NCI-H774 (cell line): ENCODE results near the gene NFIB.
A peak's percentile ranks its signal among the peaks of the same experiment; 100 is the strongest.

Experiments
- DNase-seq: peaks from one replicate; lab custom pipeline; 2025; lab: John Stamatoyannopoulos, UW

NFIB gene

DNA sequence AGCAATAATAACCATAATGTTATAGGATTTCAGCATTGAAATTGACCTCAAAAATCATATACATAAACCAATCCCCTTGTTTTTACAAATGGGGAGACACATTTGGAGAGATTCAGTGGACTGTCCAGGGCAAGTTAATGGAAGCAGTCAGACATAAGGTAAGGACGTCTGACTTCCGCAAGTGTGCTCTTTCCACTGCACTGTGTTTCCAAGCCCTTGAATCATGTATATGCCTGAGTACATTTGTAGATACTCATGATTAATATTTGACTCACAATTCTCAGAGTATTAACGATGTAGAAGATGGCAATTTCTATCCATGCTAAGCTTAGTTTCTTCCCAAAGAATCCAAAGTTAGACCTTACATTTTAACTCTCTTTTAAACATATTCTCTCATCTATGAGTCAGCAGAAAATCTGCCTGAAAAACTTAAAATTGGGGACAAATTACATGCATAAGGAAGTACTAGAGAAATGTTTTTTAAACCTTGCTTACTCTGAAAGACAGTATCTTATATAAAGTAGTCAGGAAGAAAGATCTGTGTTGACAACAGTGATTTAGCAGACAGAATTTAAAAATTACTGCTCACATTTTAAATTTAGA, 165.3 kb downstream of the NFIB start:
- no peak for DNase-seq

DNA sequence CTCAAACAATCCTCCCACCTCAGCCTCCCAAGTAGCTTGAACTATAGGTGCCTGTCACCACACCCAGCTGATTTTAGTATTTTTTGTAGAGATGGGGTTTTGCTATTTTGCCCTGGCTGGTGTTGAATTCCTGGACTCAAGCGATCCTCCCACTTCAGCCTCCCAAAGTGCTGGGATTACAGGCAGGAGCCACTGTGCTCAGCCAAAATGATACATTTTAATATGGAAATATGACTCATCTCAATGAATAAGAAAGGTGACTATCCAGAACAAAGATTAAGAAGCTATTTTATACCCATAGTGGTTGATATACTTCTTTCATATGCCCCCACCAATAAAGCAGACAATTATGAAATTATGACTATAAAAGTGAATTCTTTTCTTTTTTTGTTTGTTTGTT, 166.2 kb downstream of the NFIB start:
- no peak for DNase-seq

DNA sequence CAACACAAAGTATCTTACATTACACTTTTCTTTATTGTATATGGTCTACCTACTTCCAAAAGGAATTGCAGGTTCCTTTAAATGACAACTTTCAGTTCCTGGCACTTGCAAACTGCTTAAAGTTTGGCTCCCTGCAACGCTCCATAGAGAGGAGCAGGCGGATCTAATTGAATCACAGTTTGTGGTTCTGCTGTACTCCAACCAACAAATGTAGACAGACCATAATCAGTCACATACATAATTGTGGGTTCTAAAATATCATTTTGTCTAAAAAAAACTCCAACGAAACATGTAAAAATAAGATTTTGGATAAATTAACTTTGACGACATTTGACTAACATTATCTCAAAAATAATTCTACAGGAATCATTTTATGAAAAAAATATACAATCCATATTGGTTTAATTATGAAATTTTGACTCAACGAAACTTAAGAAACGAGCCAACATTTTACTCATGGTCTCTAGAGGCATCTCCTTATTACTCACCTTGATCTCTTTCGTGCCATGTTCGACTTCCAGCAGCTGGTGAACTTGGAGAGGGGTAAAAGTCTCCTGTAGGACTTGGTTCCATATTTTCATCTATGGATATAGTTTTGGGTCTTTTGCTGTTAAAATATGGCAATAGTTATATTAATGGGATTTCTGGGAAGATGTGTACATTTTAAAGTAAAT, 167.6 kb downstream of the NFIB start:
- no peak for DNase-seq

DNA sequence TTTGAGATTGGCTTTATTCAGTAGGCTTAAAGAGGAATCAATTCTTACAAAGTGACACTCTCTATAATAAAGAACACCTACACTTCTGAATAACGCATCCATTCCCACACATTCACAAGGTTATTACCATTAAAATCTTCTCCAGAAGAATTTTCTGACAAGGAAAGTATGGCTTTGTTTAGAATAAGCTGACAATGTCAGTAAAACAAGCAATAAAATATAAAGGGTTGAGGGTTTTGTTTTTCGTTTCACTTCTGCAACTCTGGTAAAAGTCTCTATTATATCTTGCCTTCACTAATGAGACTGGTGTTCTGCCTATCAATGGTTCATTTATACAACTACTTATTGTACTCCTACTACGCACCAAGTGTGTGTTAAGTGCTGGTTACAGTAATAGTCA, 169.7 kb downstream of the NFIB start:
- no peak for DNase-seq

DNA sequence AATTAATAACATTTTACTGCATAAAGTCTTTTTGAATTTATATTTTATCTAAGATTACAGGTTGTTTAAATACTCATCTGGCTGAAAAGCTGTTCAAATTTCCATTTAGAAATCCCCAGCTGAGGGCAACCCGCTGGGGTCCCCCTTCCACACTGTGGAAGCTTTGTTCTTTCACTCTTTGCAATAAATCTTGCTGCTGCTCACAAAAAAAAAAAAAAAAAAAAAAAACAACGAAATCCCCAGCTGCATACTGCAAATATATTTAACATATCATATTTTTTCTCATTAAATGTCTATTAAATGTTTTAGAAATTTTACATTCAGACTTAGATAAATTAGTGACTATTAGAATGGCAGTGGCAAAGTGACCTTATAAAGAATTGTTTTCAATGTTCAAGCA, 172.2 kb downstream of the NFIB start:
- no peak for DNase-seq

DNA sequence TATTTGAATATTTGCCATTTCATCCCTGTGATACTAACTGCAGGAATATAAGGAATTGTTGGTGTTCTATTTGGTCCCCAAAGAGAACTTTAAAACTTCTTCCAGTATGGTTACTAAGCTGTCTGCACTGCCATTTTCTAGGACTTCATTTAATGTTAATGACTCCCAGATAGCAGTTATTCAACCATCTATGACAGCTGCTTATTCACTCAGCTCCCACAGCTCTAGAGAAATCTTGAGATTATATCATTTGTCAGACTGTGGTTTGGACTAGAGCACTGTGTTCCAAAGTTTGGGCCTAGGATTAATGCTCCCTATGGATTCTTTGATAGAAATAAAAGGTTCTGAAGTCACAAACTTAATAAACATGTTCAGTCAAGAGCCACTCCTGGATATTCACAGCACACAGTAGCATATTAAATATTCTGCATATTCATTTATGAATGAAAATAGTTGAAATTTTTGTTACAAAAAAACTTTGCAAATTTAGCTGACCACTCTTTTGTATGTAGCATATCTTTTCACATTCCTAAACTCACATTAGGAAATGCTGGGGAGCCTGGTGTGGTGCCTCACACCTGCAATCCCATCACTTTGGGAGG, 173.7 kb downstream of the NFIB start:
- no peak for DNase-seq

DNA sequence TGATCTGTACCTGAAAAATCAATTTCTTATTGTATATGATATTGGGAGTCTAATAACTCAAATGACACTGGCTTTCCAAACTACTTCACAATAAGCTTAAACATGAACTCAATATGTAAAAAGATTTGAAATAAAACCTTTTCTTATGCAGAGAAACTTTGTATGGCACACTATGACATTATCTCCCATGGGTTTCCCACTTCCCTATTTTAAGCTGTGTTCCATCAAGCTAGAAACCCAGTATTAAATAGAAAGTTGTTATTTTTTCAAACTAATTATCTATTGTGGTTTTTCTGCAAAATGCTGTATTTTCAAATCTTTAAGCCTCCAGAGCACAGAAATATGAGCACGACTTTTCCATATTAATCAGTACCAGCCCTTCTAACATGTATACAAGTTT, 174.7 kb downstream of the NFIB start:
- DNase-seq = no peak

DNA sequence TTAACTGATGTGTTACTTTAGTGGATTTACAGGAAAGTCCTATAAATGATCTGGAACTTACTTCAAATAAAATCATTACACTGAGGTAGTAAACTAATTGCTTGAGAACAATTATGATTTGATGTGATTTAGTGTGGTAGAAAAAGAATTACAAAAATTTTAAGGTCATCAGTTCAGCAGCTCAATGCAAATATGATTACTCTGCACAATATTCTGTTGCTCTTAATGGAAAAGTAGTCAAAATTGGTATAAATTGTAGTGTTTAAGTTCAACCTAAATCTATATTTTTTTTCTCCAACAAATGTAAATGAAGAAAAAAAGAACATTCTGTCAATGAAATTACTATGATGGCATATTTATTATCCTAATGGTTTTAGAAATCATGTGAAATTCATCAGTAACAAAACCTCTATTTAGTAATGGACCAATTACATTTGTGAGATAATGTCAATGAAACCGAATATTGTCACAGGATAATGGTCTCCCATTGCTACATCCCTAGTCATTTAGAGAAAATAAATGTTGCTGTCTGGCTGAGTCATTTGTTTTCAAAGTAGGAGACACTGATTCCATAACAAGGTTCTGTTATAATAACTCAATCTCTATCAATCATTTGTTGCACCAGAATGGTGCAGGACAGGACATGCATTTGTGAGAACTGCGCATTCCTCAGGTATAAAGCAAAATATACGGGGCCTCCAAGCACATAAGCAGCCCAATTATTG, 177.1 kb downstream of the NFIB start:
- no peak for DNase-seq

DNA sequence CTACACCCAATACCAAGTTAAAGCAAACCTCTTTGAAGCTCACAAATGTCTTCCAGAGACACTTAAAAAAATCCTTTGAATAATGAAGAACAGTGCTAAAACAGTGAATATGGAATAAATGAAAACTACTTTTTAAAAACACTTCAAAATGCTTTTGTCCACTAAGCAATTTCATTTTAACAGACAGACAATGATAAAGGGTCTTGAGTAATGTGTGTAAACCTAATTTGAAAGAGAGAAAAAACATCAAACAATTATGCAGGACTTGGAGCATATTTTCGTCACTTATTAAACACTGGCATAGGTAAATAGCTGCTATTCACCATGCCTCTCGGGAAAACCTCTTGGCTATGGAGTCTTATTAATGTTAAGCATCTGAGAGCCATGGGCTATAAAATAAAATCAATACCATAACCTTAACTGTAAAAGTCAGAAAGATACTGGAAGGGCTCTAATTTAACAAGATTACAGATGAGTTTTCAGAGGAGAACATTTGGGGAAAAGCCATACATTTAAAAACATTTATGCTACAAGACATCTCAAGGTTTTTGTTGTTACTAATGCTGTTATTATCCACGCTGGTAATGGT, 177.8 kb downstream of the NFIB start:
- peak; percentile 39 for DNase-seq

DNA sequence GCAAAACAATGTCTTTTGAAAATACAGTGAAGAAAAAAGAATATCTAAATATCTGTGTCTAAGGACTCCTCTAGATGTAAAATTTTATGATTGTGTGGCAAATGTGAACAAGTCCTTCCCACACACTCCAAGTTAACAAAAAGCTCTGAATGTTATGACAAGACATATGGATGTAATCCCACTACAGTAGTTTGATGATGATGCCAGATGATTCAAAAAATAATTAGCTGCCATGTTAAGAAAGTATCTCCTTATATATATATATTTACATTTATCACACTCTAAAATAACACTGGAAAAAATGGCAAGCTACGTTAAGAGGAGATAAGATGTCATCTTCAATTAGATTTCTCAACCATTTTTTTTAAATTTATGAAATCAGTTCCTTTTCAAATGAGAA, 178.5 kb downstream of the NFIB start:
- DNase-seq = no peak

DNA sequence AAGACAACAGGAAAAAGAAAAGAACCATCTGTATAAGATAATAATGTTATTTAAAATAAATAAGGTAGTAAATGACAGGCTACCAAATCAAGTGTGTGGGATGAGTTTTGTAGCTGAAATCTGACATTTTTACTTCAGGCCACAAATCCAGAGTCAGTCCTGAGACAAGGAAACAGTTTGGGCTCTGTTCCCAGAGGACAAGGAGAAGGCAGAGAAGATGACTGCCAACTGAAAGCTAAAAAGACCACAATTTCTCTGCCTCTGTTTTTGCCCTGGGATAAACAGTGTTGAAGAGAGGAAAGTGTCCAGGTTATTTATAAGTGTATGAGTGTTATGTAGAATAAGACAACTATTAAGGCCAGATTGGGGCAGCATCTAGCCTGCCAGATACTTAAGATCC, 180.5 kb downstream of the NFIB start:
- DNase-seq = no peak

DNA sequence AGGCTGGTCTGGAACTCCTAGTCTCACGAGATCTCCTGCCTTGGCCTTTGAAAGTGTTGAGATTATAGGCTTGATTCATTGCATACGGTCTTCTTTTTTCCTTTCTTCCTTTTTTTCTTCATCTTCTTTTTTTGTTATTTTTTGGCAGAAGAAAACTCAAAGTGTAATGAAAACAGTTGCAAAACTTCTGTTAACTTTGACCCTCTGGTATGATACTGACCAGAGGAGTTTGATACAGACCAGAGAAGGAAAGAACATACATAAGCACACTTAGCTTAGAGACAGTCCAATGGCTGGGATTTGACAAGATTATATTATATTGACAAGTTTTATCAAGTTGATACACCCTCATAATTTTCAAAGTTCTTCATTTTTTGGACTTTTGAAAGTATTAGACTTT, 181.2 kb downstream of the NFIB start:
- DNase-seq = no peak

DNA sequence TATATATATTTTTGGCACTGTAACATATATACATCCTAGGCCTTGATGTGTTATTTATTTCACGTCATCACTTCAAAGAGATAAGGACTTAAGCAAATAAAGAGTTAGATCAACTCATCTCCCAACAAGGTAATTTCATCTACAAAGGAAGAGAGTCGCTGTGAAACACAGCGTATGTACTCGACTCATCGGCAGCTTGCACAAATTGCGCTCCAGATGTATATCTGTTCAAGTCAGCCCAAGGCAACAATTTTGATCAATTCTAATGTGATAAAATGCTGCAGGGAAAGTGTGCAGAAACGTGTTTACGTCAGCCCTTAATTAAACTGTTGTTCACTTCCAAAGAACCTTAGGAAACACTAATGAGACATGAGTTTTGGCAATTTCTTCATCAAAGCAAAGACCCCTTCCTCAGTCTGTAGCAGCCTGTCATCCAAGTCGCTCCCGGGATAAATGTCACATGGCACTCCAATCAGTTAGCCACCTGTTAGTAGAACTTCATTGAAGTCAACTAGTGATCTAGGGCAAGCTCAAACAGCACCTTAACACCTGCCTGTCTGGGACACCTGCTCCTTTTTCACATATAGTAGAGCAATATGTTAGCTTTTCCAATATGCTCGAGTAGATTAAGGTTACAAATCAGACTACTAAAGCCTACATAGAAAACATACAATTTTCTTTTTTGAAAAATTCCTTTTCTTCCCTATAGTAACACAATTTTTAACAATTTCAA, 182.4 kb downstream of the NFIB start:
- DNase-seq = peak; percentile 40

DNA sequence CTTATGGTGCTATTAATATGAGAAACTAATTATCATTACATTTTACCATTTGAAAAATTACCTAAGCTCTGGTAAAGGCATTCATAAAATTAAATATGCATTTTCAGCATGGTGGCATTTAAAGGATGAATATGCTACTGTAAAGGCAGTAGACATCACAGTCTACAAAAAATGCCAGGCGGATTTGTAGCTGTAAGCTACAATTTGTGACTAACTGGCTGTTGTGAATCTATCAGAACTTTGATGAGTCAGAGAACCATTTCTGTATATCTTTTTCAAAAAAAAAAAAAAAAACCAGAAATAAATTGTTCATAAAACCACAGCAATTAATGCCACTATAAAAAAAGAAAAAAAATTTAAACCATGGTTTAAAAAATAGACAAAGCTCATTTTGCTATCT, 186.3 kb downstream of the NFIB start:
- no peak for DNase-seq

DNA sequence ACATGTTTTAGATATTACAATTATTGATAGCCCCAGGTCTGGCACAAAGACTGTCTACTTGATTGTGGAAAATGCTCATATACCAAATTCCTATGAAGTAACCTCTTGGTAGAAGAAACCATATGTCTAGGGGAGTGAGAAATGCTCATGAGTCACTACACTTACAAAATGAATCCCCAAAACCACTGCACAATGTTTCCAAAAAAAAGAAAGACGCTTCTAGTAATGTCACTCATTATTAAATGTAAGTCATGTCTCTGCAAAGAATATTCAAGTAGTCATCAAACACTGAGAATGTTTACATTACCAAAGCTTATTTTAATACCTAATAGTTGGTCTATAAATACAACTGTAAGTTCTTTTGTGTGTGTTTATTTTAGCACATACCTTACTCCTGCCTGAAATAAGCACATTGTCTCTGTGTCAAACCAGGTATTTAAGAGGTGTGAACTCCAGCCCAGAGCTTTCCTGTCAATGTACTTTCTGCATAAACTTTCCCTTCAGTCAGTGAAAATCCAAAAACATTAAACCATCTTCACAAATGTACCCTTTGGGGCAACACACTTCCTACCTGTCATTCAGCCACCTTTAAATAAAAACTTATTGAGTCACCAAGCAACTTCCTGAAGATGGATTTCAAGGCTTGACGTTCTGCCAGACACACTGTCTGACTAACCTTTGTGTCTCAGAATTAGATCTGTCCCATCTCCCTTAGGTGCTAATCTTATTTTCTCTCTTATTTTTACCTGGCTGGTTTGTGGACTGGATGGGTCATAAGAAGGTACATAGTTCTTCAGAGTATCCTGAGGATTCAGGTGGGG, 194.0 kb downstream of the NFIB start:
- DNase-seq = no peak

DNA sequence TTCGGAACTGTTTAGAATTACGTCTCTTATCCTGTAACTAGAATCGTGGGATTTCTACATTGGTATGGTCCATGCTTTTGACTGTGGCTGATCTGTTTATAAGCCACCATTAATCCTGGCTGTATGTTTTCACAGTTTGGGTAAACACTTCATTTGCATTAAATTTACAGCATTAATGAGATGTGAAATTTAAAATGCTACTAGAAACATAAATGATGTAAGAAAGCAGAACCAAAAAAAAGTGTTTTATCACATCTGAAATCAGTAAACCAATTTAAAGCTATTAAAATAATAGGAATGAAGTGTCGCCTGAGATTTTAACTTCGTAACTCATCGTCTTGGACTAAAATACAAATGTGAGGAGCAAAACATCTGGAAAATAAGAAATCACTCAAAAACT, 201.7 kb downstream of the NFIB start:
- no peak for DNase-seq

DNA sequence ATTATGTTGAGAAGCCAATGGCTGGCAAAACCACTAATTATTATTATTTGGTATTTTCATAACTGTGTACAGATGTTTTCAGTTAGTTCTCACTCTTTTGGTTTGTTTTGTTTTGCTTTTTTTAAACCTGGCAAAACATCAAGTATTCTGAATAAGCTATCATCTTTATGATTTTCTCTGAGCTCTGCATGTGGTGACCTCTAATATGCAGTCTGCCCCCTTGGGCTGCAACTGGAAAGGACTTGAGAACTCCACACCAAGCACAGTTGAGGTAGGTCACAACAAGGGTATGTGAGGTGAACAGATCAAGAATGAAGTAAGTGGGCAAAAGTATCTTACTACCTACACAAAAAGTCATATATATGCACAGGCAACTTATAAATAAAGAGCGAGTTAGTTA, 202.2 kb downstream of the NFIB start:
- DNase-seq = no peak

DNA sequence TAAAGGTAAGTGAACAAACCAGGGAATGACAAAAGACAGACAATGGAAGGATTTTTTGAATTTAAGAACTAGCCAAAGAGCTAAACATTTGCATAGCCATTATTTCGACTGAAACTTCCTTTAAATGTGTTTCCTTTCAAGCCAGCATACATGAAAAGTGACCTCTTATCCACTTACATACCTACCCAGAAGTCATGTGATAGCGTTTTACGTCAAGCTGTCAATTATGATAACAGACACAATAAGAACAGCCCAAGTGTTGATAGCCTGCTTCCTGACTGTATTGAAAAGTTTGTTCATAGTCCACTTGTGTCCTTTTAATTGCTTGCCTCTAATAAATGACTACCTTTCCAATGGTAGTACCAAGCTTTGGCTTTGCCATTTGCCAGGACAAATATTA, 206.0 kb downstream of the NFIB start:
- no peak for DNase-seq

DNA sequence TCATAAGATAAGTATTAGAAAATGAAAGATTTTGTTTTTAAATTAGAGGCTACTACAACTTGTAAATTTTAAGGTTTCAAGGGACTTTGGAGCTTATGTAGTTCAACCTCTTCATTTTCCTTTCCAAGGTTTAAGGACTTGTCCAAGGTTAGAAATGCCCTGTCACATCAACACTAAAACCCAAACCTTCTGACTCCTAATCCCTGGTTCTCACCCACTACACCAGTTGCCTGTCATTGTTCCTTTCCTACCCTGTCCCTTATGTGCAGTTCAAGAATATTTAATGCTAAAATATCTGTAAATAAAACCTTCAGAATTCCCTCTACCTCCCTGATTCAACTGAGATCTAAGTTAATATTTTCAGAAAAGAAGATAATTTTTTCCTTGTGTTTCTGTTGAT, 206.4 kb downstream of the NFIB start:
- DNase-seq = no peak

DNA sequence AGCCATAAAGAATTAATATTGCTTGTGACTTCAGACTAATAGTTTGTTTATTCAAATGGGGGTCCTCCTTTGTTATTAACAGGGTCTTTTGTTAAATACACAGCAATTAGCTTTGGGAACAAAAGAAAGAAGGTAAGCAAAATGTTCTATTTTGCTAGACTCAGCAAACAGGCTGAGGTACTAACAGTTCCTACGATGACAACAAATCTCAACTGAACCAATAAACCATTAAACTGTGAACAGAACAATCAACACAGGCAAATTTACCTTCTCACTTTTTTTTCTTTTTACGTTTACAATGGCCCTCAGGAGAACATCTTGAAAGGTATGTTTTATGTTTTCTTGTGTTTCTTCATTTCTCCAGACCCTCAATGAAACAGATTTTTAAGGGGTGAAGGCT, 207.2 kb downstream of the NFIB start:
- DNase-seq = peak; percentile 51

DNA sequence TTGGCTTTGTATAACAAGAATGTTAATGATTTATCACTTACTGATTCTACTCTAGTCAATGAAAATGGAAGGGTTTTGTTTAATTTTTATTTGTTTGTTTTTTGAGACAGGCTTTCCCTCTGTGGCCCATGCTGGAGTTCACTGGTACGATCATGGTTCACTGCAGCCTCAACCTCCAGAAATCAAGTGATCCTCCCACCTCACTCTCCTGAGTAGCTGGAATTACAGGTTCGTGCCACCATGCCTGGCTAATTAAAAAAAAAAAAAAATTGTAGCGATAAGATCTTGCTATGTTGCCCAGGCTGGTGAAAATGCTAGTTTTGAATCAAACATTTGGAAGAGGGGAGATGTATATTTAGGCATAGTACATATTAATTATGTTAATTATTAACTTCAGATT, 209.4 kb downstream of the NFIB start:
- DNase-seq = no peak
